ENCODE measurements around the gene TCEA3. TPM values are rescaled to one million over a fixed set of nuclear protein-coding genes. Genes with fewer than 3 reads are reported as not detected.

Gene TCEA3
- total and polyA plus RNA-seq, 8 donors = 44.1 to 155 (median 83.3) TPM

GRCh38 chr1:23352096-23352695 is 72.4 kb downstream of the TCEA3 start:
- H3K36me3 ChIP-seq = no peaks in the 10 kb centered on the region
- no peak overlapping the region for H3K27ac ChIP-seq
- H3K9me3 ChIP-seq = no peaks in the 10 kb centered on the region
- intact Hi-C loops (cut with DNase I; ENCODE audit: low total_unique reads) = no loop called here
- DNase-seq = no peak
- WGBS, 5 donors = 67 to 95% (median 84%) methylated on average over 1 of the region's 1 CpG
- no peaks in the 10 kb centered on the region for H3K27me3 ChIP-seq
- H3K4me1 ChIP-seq = no peaks in the 10 kb centered on the region
- TF ChIP-seq POLR2AphosphoS5 (IDR thresholded peaks at IDR 0.05) (no peak), POLR2A (IDR thresholded peaks at IDR 0.05) (no peak), EP300 (IDR thresholded peaks at IDR 0.05) (no peak)
- TF ChIP-seq, protein P1, sequence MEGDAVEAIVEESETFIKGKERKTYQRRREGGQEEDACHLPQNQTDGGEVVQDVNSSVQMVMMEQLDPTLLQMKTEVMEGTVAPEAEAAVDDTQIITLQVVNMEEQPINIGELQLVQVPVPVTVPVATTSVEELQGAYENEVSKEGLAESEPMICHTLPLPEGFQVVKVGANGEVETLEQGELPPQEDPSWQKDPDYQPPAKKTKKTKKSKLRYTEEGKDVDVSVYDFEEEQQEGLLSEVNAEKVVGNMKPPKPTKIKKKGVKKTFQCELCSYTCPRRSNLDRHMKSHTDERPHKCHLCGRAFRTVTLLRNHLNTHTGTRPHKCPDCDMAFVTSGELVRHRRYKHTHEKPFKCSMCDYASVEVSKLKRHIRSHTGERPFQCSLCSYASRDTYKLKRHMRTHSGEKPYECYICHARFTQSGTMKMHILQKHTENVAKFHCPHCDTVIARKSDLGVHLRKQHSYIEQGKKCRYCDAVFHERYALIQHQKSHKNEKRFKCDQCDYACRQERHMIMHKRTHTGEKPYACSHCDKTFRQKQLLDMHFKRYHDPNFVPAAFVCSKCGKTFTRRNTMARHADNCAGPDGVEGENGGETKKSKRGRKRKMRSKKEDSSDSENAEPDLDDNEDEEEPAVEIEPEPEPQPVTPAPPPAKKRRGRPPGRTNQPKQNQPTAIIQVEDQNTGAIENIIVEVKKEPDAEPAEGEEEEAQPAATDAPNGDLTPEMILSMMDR (IDR thresholded peaks at IDR 0.05) = no peak
- no peak overlapping the region for H3K4me3 ChIP-seq

GRCh38 chr1:23345920-23346319 is 78.6 kb downstream of the TCEA3 start:
- intact Hi-C loops (cut with DNase I; ENCODE audit: low total_unique reads) = no loop called here
- H3K4me3 ChIP-seq = no peak overlapping the region
- WGBS, 5 donors = 97 to 99% (median 99%) methylated on average over 14 of the region's 14 CpGs
- no peak for DNase-seq
- H3K36me3 ChIP-seq = no peaks in the 10 kb centered on the region
- no peak overlapping the region for H3K27ac ChIP-seq
- no peaks in the 10 kb centered on the region for H3K27me3 ChIP-seq
- H3K4me1 ChIP-seq = peaks cover 15 to 31% (median 25%) of the 10 kb centered on the region in 4 donors
- no peaks in the 10 kb centered on the region for H3K9me3 ChIP-seq
- TF ChIP-seq EP300 (IDR thresholded peaks at IDR 0.05) (no peak), POLR2AphosphoS5 (IDR thresholded peaks at IDR 0.05) (no peak), POLR2A (IDR thresholded peaks at IDR 0.05) (no peak)
- TF ChIP-seq, protein P1 (IDR thresholded peaks at IDR 0.05) = no peak

DNA sequence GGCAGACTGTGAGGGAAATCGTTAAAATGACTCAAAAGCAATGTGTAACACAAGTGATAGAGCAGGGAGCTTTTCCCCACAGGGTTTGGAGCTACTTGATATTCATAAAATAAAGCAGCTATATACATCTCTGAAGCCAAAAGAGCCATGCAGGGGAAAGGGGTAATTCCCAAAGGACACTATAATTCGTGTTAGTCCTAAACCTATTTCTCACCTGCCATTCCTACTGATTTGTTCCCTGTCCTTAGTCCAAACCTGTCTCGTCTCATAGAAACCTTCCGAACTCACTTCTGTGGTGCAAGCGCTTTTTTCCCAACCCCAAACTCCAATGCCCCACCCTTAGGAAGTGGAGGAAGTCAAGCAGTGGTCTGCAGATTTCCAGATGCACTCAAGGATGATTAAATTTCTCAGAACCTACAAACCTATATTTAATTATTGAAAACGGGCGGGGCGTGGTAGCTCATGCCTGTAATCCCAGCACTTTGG is 79.5 kb downstream of the TCEA3 start:
- intact Hi-C loops (cut with DNase I; ENCODE audit: low total_unique reads) = no loop called here
- Histone ChIP-seq H3K27me3 (no peaks in the 10 kb centered on the region), H3K4me1 (peaks cover 24 to 40% (median 34%) of the 10 kb centered on the region in 4 donors), H3K9me3 (no peaks in the 10 kb centered on the region), H3K27ac (peak overlapping the region; percentile 93 to 99 (median 99)), H3K36me3 (no peaks in the 10 kb centered on the region), H3K4me3 (peak overlapping the region; percentile 87 to 97 (median 92))
- WGBS, 5 donors = 29 to 44% (median 33%) methylated on average over 8 of the region's 8 CpGs
- DNase-seq = peak in 1 of 2 donors; percentile 66
- TF ChIP-seq POLR2A (IDR thresholded peaks at IDR 0.05) (no peak), POLR2AphosphoS5 (IDR thresholded peaks at IDR 0.05) (no peak), EP300 (IDR thresholded peaks at IDR 0.05) (no peak)
- TF ChIP-seq, protein P1 (IDR thresholded peaks at IDR 0.05) = no peak

GRCh38 chr1:23344111-23344986 is 80.2 kb downstream of the TCEA3 start, which contains the start of gene HNRNPR:
Gene HNRNPR, minus strand, starts transcription at chr1:23344284. Its CDS starts 3,276 bp downstream, at chr1:23341008.
- TF ChIP-seq POLR2A (IDR thresholded peaks at IDR 0.05) (peak in 2 of 4 donors; percentile 25 to 32), POLR2AphosphoS5 (IDR thresholded peaks at IDR 0.05) (peak in 2 of 3 donors; percentile 49 to 75), EP300 (IDR thresholded peaks at IDR 0.05) (no peak)
- TF ChIP-seq, protein P1 (IDR thresholded peaks at IDR 0.05) = peak in 3 of 7 experiments; percentile 10 to 23 (median 18)
- Histone ChIP-seq H3K4me3 (peak within 1 kb of the TSS; percentile 87 to 97 (median 92)), H3K36me3 (no peaks in the 10 kb centered on the region), H3K9me3 (no peaks in the 10 kb centered on the region), H3K4me1 (peaks cover 25 to 47% (median 41%) of the 10 kb centered on the region in 4 donors), H3K27me3 (no peaks in the 10 kb centered on the region), H3K27ac (peak within 1 kb of the TSS; percentile 98 to 99 (median 99))
- intact Hi-C loops (cut with DNase I; ENCODE audit: low total_unique reads) = no loop called here
- peak; percentile 99 to 100 for DNase-seq
- WGBS, 5 donors = 0 to 1% (median 0%) methylated on average over 37 to 87 of the region's 87 CpGs

All from stomach (tissue), 9 donors.